Measurements from ENCODE around the gene WWP2.

The WWP2 gene

GRCh38 chr16:69873783-69874182 lies 111.7 kb downstream of the WWP2 start:
- Histone ChIP-seq H3K9me3 (ENCODE audit: control insufficient read depth in 2 of 2, low read length in 2 of 2) (no peaks in the 10 kb centered on the region), H3K4me3 (ENCODE audit: low read length in 2 of 2) (no peak overlapping the region), H3K27ac (ENCODE audit: low read length) (no peak overlapping the region), H3K4me1 (ENCODE audit: control insufficient read depth, insufficient read depth, low read length) (peaks cover 3% of the 10 kb centered on the region), H3K27me3 (ENCODE audit: control insufficient read depth in 1 of 2, insufficient read depth in 2 of 2, low read length in 2 of 2) (no peaks in the 10 kb centered on the region), H3K36me3 (ENCODE audit: control insufficient read depth in 2 of 2, insufficient read depth in 2 of 2, low read length in 2 of 2) (peaks cover 0 to 14% of the 10 kb centered on the region in 2 donors), H3K9ac (ENCODE audit: low read length in 2 of 2) (no peak overlapping the region)

GRCh38 chr16:69874271-69874670 lies 112.1 kb downstream of the WWP2 start:
- Histone ChIP-seq H3K27me3 (ENCODE audit: control insufficient read depth in 1 of 2, insufficient read depth in 2 of 2, low read length in 2 of 2) (no peaks in the 10 kb centered on the region), H3K27ac (ENCODE audit: low read length) (no peak overlapping the region), H3K4me1 (ENCODE audit: control insufficient read depth, insufficient read depth, low read length) (peaks cover 3% of the 10 kb centered on the region), H3K9me3 (ENCODE audit: control insufficient read depth in 2 of 2, low read length in 2 of 2) (no peaks in the 10 kb centered on the region), H3K36me3 (ENCODE audit: control insufficient read depth in 2 of 2, insufficient read depth in 2 of 2, low read length in 2 of 2) (peaks cover 0 to 14% of the 10 kb centered on the region in 2 donors), H3K4me3 (ENCODE audit: low read length in 2 of 2) (no peak overlapping the region), H3K9ac (ENCODE audit: low read length in 2 of 2) (no peak overlapping the region)

GRCh38 chr16:69880640-69881133 lies 118.6 kb downstream of the WWP2 start:
- Histone ChIP-seq H3K36me3 (ENCODE audit: control insufficient read depth in 2 of 2, insufficient read depth in 2 of 2, low read length in 2 of 2) (peaks cover 2 to 5% of the 10 kb centered on the region in 2 donors), H3K9me3 (ENCODE audit: control insufficient read depth in 2 of 2, low read length in 2 of 2) (no peaks in the 10 kb centered on the region), H3K4me3 (ENCODE audit: low read length in 2 of 2) (no peak overlapping the region), H3K27ac (ENCODE audit: low read length) (no peak overlapping the region), H3K27me3 (ENCODE audit: control insufficient read depth in 1 of 2, insufficient read depth in 2 of 2, low read length in 2 of 2) (no peaks in the 10 kb centered on the region), H3K4me1 (ENCODE audit: control insufficient read depth, insufficient read depth, low read length) (no peaks in the 10 kb centered on the region), H3K9ac (ENCODE audit: low read length in 2 of 2) (no peak overlapping the region)

GRCh38 chr16:69881141-69881540 lies 119.0 kb downstream of the WWP2 start:
- Histone ChIP-seq H3K36me3 (ENCODE audit: control insufficient read depth in 2 of 2, insufficient read depth in 2 of 2, low read length in 2 of 2) (peaks cover 2 to 5% of the 10 kb centered on the region in 2 donors), H3K27ac (ENCODE audit: low read length) (no peak overlapping the region), H3K9me3 (ENCODE audit: control insufficient read depth in 2 of 2, low read length in 2 of 2) (no peaks in the 10 kb centered on the region), H3K4me3 (ENCODE audit: low read length in 2 of 2) (no peak overlapping the region), H3K4me1 (ENCODE audit: control insufficient read depth, insufficient read depth, low read length) (no peaks in the 10 kb centered on the region), H3K9ac (ENCODE audit: low read length in 2 of 2) (no peak overlapping the region), H3K27me3 (ENCODE audit: control insufficient read depth in 1 of 2, insufficient read depth in 2 of 2, low read length in 2 of 2) (no peaks in the 10 kb centered on the region)

- H3K27me3 ChIP-seq (ENCODE audit: control insufficient read depth in 1 of 2, insufficient read depth in 2 of 2, low read length in 2 of 2) = no peaks in the 10 kb centered on the region
- H3K36me3 ChIP-seq (ENCODE audit: control insufficient read depth in 2 of 2, insufficient read depth in 2 of 2, low read length in 2 of 2) = peaks cover 5 to 7% of the 10 kb centered on the region in 2 donors
- no peak overlapping the region for H3K27ac ChIP-seq (ENCODE audit: low read length)
- no peaks in the 10 kb centered on the region for H3K9me3 ChIP-seq (ENCODE audit: control insufficient read depth in 2 of 2, low read length in 2 of 2)
- H3K4me3 ChIP-seq (ENCODE audit: low read length in 2 of 2) = no peak overlapping the region
- H3K9ac ChIP-seq (ENCODE audit: low read length in 2 of 2) = no peak overlapping the region
- H3K4me1 ChIP-seq (ENCODE audit: control insufficient read depth, insufficient read depth, low read length) = no peaks in the 10 kb centered on the region
Observed at GRCh38 chr16:69883744-69884143, 121.6 kb downstream of the WWP2 start.

- no peak overlapping the region for H3K9ac ChIP-seq (ENCODE audit: low read length in 2 of 2)
- H3K4me1 ChIP-seq (ENCODE audit: control insufficient read depth, insufficient read depth, low read length) = peaks cover 9% of the 10 kb centered on the region
- no peak overlapping the region for H3K4me3 ChIP-seq (ENCODE audit: low read length in 2 of 2)
- peaks cover 2 to 11% of the 10 kb centered on the region in 2 donors for H3K36me3 ChIP-seq (ENCODE audit: control insufficient read depth in 2 of 2, insufficient read depth in 2 of 2, low read length in 2 of 2)
- no peak overlapping the region for H3K27ac ChIP-seq (ENCODE audit: low read length)
- H3K27me3 ChIP-seq (ENCODE audit: control insufficient read depth in 1 of 2, insufficient read depth in 2 of 2, low read length in 2 of 2) = no peaks in the 10 kb centered on the region
- H3K9me3 ChIP-seq (ENCODE audit: control insufficient read depth in 2 of 2, low read length in 2 of 2) = no peaks in the 10 kb centered on the region
Observed at GRCh38 chr16:69885722-69886121, 123.6 kb downstream of the WWP2 start.

GRCh38 chr16:69886726-69887125 lies 124.6 kb downstream of the WWP2 start:
- H3K27me3 ChIP-seq (ENCODE audit: control insufficient read depth in 1 of 2, insufficient read depth in 2 of 2, low read length in 2 of 2) = no peaks in the 10 kb centered on the region
- H3K27ac ChIP-seq (ENCODE audit: low read length) = no peak overlapping the region
- peaks cover 0 to 11% of the 10 kb centered on the region in 2 donors for H3K36me3 ChIP-seq (ENCODE audit: control insufficient read depth in 2 of 2, insufficient read depth in 2 of 2, low read length in 2 of 2)
- H3K9me3 ChIP-seq (ENCODE audit: control insufficient read depth in 2 of 2, low read length in 2 of 2) = no peaks in the 10 kb centered on the region
- no peak overlapping the region for H3K9ac ChIP-seq (ENCODE audit: low read length in 2 of 2)
- peaks cover 18% of the 10 kb centered on the region for H3K4me1 ChIP-seq (ENCODE audit: control insufficient read depth, insufficient read depth, low read length)
- H3K4me3 ChIP-seq (ENCODE audit: low read length in 2 of 2) = no peak overlapping the region

- no peak overlapping the region for H3K9ac ChIP-seq (ENCODE audit: low read length in 2 of 2)
- H3K4me3 ChIP-seq (ENCODE audit: low read length in 2 of 2) = no peak overlapping the region
- peaks cover 18% of the 10 kb centered on the region for H3K4me1 ChIP-seq (ENCODE audit: control insufficient read depth, insufficient read depth, low read length)
- H3K27me3 ChIP-seq (ENCODE audit: control insufficient read depth in 1 of 2, insufficient read depth in 2 of 2, low read length in 2 of 2) = no peaks in the 10 kb centered on the region
- H3K9me3 ChIP-seq (ENCODE audit: control insufficient read depth in 2 of 2, low read length in 2 of 2) = no peaks in the 10 kb centered on the region
- no peak overlapping the region for H3K27ac ChIP-seq (ENCODE audit: low read length)
- H3K36me3 ChIP-seq (ENCODE audit: control insufficient read depth in 2 of 2, insufficient read depth in 2 of 2, low read length in 2 of 2) = peaks cover 0 to 9% of the 10 kb centered on the region in 2 donors
Observed at GRCh38 chr16:69888005-69888590, 126.0 kb downstream of the WWP2 start.

GRCh38 chr16:69889295-69889964 lies 127.3 kb downstream of the WWP2 start:
- peak overlapping the region; percentile 89 for H3K27ac ChIP-seq (ENCODE audit: low read length)
- no peak overlapping the region for H3K4me3 ChIP-seq (ENCODE audit: low read length in 2 of 2)
- no peaks in the 10 kb centered on the region for H3K27me3 ChIP-seq (ENCODE audit: control insufficient read depth in 1 of 2, insufficient read depth in 2 of 2, low read length in 2 of 2)
- H3K36me3 ChIP-seq (ENCODE audit: control insufficient read depth in 2 of 2, insufficient read depth in 2 of 2, low read length in 2 of 2) = peaks cover 0 to 9% of the 10 kb centered on the region in 2 donors
- no peaks in the 10 kb centered on the region for H3K9me3 ChIP-seq (ENCODE audit: control insufficient read depth in 2 of 2, low read length in 2 of 2)
- peaks cover 18% of the 10 kb centered on the region for H3K4me1 ChIP-seq (ENCODE audit: control insufficient read depth, insufficient read depth, low read length)
- H3K9ac ChIP-seq (ENCODE audit: low read length in 2 of 2) = no peak overlapping the region

- peak overlapping the region; percentile 89 for H3K27ac ChIP-seq (ENCODE audit: low read length)
- H3K36me3 ChIP-seq (ENCODE audit: control insufficient read depth in 2 of 2, insufficient read depth in 2 of 2, low read length in 2 of 2) = peaks cover 0 to 9% of the 10 kb centered on the region in 2 donors
- H3K4me3 ChIP-seq (ENCODE audit: low read length in 2 of 2) = peak overlapping the region; percentile 50 to 58
- H3K9me3 ChIP-seq (ENCODE audit: control insufficient read depth in 2 of 2, low read length in 2 of 2) = no peaks in the 10 kb centered on the region
- no peaks in the 10 kb centered on the region for H3K27me3 ChIP-seq (ENCODE audit: control insufficient read depth in 1 of 2, insufficient read depth in 2 of 2, low read length in 2 of 2)
- H3K9ac ChIP-seq (ENCODE audit: low read length in 2 of 2) = peak overlapping the region; percentile 64 to 71
- H3K4me1 ChIP-seq (ENCODE audit: control insufficient read depth, insufficient read depth, low read length) = peaks cover 18% of the 10 kb centered on the region
Observed at GRCh38 chr16:69890114-69890891, 128.2 kb downstream of the WWP2 start.

All from stomach smooth muscle (tissue), 2 donors.